HG02678 (cell line): ENCODE measurements around the gene TREML2.

Source experiments
- ATAC-seq: cut with Tn5 transposase; IDR thresholded peaks from one replicate; pipeline ENCODE4 v1.9.1; 2021; ENCODE audit warnings: mild to moderate bottlenecking, moderate library complexity; ENCODE audit not compliant: unreplicated experiment

TREML2 gene

GRCh38 chr6:41179163-41179562, 21.8 kb downstream of the TREML2 start:
- ATAC-seq: no peak

DNA sequence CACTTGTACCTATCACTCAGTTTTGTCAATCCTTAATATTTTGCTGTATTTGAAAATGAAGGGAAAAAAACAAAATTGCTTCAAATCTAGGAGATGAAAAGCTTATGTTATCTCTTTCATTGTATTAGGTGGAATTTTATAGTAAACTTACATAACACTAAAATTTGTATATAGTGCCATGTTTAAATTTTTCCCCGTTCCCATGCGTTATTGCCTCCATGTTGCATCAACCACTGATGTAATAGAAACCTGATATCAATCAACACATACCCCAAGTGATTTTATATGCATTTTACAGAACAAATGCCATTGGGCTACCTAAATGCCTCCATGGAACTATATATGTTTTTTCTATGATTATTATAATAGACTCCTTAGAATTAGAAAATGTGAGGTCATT, 23.3 kb downstream of the TREML2 start:
- no peak for ATAC-seq

DNA sequence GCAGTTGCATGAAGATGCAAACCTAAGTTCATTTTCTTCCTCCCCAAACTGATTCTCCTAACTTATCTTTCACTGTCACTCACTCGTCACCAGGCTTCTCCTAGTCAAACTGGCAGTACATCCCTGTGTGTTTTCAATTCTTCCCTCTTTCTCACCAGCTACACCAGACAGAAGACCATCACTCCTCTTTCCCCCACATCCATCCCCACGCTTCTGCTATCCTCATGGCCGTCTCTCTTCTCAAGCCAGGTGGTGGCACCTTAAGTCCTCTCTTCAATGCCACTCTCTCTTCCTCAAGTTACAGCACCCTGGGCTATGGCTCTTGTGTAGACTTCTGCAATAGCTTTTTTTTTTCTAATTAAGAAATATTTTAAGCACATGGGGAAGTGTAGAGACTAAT, 23.7 kb downstream of the TREML2 start:
- ATAC-seq: no peak

- ATAC-seq: no peak
Observed at GRCh38 chr6:41176189-41176588, 24.8 kb downstream of the TREML2 start.

- ATAC-seq: no peak
Observed at GRCh38 chr6:41175084-41175483, 25.9 kb downstream of the TREML2 start.

DNA sequence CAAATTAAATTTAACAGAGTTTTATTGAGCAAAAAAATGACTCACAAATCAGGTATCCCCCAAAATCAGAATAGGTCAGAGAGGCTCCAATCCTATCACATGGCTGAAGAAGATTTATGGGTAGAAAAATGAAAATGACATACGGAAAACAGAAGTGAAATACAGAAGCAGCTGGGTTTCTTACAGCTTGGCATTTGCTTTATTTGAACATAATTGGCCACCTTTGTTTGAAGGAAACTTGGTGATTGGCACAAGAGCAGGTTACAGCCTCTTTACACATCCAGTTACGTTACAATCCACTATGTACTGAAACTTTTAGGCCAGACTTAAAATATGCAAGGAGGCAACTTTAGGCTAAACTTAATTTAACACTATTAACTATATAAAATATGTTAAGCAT, 26.3 kb downstream of the TREML2 start:
- ATAC-seq: no peak

DNA sequence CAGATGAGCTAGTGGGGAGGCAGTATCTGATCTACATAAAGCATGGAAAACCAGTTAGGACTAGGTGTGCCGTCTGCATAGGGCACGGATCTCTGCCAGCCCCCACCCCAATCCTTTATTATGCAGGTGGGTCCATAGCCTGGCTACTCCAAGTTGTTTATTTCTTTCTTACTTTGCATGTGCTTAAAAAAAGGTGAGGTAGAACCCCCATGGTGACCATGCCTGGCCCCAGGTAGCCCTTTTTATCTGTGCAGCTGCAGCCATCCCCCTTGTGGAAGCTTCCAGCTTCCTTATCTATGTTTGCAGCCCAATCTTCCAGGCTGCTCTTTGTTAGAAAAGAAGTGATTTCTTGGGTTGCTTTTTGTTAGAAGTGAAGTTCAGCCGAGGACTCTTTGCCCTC, 29.0 kb downstream of the TREML2 start:
- ATAC-seq: no peak

DNA sequence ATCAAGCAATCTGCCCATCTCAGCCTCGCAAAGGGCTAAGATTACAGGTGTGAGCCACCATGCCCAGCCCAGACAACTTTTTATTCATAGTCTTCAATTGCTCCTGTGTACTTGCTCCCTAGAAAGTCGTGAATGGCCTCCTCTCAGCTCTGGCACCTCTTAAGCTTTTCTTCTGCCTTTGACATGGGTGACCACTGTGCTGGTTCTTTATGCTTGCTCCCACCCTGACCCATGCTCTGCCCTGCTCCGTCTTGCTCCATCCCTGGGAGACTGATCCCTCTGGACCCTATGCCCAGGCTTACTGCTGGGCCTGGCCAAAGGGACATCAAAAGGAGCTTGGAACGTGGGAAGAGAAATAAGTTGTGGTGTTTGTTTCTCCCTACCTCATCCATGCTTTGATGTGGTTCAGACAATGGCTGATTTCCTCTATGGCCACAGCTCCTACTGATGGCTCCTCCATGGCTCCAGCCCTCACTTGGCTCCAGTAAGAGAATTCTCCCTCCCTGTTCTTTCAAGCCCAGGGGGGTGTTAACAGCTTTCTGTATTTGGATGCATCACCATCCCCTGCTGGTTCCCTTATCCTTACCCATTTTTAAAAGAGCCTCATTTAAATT, 30.3 kb downstream of the TREML2 start:
- ATAC-seq: no peak

- no peak for ATAC-seq
Observed at GRCh38 chr6:41167173-41167963, 33.6 kb downstream of the TREML2 start.

DNA sequence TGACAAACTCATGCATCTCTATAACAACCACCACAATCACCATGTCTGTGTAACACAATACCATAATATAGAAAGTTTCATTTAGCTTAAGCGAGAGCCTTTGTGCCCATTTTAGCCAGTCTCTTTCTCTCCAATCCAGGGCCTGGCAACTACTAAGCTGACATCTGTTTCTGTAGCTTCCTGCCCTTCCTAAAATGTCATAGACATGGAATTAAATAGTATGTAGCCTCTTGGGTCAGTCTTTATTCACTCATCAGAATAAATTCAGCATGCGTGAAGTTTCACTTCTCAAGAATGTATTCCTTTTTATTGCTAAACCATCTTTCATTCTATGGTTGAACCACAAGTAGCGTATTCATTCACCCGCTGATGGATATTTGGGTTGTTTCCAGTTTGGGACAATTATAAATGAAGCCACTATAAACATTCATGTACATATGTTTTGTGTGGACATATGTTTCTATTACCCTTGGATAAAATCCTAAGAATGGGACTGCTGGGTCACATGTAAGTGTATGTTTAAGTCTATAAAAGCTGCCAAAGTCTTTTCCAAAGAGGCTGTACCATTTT, 36.3 kb downstream of the TREML2 start:
- ATAC-seq: no peak

DNA sequence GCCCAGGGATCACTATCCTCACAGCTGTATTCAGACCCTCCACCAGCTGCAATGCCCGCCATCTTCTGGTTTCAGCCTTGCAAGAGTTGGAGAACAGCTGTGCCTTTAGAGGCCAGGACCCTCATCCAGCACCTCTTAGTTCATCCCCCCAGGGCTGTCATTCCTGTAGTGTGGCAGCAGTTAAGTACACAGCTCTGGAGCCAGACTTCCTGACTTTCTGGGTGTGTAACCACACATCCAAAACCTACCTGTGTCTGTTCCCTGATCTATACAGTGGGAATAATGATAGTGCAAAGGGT, 37.6 kb downstream of the TREML2 start:
- ATAC-seq: no peak

DNA sequence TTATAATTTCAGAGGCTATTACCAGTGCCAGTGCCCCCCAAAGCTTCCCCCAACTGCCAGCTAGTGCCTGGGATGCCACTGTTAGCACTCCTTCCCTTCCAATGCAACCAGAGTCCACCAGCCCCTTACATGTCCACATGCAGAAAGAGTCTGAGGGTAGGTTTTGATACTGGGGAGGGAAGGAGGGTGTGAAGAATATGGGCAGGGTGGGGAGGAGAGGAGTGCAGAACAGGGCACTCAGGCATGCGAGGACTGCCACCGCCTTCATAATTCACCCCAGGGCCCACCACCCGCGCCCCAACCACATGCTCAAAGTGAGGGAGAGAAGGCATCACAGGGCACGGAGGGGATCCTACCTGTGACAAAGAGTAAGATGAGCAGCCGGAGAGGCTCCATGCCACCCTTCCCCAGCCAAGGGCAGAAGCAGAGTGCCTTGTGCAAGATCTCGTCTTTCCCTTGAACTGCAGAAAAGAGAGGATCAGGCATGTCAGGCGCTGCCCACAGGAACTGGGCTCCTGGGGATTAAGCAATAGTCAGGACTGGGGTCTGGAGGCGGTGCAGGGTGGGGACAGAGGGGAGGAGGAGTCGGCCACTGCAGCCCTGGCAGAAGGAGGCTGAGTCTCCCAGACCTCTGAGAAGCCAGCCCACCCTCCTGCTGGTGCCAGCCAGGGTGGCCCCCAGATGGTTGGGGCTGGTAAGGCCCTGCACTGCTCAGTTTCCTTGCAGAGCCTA, 38.1 kb downstream of the TREML2 start, which contains the start of gene TREM2:
TSS of gene TREM2 (minus strand) at position 430 of the 732 bp plus-strand sequence. CDS start at position 396, 34 bp downstream.
- ATAC-seq: no peak

DNA sequence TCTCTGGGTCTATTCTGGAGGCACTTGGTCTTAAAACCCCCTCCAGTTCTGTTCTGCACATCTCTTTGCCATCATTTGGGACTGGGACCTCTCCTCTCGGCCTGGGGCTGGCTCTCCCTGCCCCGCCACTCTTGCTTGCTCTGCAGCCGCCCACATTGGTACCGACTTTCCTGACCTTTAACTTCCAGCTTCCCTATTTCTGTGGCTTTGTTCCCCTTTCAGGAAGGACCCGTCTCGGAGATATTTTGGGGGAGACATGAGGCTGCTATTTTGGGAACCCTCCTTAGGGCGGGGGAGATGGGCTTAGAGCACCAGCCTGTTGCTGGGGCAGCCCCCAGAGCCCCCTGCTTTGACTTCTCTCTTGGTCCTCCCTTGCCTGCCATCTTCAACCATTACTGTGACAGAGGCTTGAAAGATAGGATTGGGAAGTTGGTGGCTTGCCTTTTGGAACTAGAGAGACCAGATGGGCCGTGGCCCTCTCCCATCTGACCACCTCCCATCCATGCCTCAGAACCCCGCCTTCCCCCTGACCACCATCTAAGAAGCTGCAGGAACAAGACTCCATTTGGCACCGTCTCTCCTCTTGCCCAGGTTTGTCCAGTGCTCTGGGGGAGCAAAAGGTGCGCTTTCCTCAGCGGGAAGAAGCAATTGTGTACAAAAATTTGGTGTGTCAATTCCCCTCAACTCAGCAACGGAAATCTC, 38.9 kb downstream of the TREML2 start:
- ATAC-seq: no peak

DNA sequence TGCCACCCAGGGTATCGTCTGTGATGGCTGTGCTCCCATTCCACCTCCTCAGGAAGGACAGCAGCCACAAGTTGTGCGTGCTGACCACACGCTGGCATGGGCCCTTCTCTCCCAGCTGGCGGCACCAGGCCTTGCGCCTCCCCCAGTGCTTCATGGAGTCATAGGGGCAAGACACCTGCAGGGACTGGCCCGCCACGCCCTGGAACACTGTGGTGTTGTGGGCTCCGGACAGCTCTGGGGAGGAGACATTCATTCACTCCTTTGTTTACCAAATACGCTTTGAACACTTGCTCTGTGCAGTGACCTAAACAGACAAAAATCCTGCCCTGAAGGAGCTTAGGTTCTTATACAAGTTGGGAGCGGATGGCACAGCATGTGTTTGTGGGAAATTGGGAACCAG, 39.6 kb downstream of the TREML2 start:
- no peak for ATAC-seq

DNA sequence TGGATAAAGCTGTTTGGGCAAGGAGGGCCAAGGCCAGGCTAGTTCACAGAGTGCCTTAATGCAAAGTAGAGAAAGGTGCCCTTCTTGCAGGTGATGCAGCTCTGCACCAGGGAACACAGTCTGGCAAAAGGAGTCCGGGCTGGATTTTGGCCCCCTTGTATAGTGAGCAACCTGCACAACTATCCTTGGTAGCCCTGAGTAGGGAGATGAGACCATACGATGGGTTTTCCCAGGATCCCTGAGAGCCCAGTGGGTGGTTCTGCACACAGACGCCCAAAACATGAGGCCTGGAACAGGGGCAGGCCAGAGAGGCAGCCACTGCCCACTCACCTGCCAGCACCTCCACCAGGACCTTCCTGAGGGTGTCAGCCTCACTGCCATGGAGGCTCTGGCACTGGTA, 40.0 kb downstream of the TREML2 start:
- no peak for ATAC-seq

- no peak for ATAC-seq
Observed at GRCh38 chr6:41159415-41160082, 41.4 kb downstream of the TREML2 start.

- no peak for ATAC-seq
Observed at GRCh38 chr6:41157323-41157722, 43.6 kb downstream of the TREML2 start.

GRCh38 chr6:41156771-41157170, 44.2 kb downstream of the TREML2 start:
- ATAC-seq: no peak

DNA sequence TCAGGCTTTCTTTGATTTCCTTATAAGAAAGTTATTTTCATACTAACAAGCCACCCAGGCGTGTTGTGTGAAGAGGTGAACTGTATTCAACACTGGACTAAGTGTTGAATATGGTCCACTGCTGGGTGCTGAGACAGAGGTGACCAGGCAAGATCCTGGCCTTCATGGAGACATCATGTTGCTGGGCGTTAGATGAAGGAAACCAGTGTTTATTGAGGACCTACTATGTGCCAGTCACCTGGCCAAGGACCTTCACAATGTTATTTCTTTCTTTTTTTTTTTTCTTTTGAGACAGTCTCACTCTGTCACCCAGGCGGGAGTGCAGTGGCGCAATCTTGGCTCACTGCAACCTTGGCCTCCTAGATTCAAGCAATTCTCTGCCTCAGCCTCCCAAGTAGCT, 44.9 kb downstream of the TREML2 start:
- no peak for ATAC-seq

- ATAC-seq: no peak
Observed at GRCh38 chr6:41155132-41155805, 45.7 kb downstream of the TREML2 start.
